Ishikawa (cell line): ENCODE measurements around the gene AP1S2.

Source experiments
- CEBPB ChIP-seq: IDR thresholded peaks from 2 replicates; pipeline ENCODE4 v1.6.1; 2012
- CREB1 ChIP-seq: IDR thresholded peaks from 2 replicates; pipeline ENCODE4 v1.6.1; 2012; ENCODE audit warnings: low read depth
- EGR1 ChIP-seq: IDR thresholded peaks from 2 replicates; pipeline ENCODE4 v1.6.1; 2012
- EP300 ChIP-seq: IDR thresholded peaks from 2 replicates; pipeline ENCODE4 v1.6.1; 2012; ENCODE audit warnings: borderline replicate concordance
- FOXM1 ChIP-seq: IDR thresholded peaks from 2 replicates; pipeline ENCODE4 v1.6.1; 2012; ENCODE audit warnings: low read depth, borderline replicate concordance
- MAX ChIP-seq: IDR thresholded peaks from 2 replicates; pipeline ENCODE4 v1.6.1; 2012
- NFIC ChIP-seq: IDR thresholded peaks from 2 replicates; pipeline ENCODE4 v1.6.1; 2012
- RAD21 ChIP-seq: IDR thresholded peaks from 2 replicates; pipeline ENCODE4 v1.6.1; 2012; ENCODE audit warnings: low read depth
- REST ChIP-seq: IDR thresholded peaks from 2 replicates; pipeline ENCODE4 v1.6.1; 2012; ENCODE audit warnings: low read depth, mild to moderate bottlenecking
- TAF1 ChIP-seq: IDR thresholded peaks from 2 replicates; pipeline ENCODE4 v1.6.1; 2012; ENCODE audit warnings: low read depth, mild to moderate bottlenecking
- TCF12 ChIP-seq: IDR thresholded peaks from 2 replicates; pipeline ENCODE4 v1.6.1; 2012; ENCODE audit warnings: low read depth
- TEAD4 ChIP-seq: IDR thresholded peaks from 2 replicates; pipeline ENCODE4 v1.6.1; 2012
- USF1 ChIP-seq: IDR thresholded peaks from 2 replicates; pipeline ENCODE4 v1.6.1; 2012
- YY1 ChIP-seq: IDR thresholded peaks from 2 replicates; pipeline ENCODE4 v1.6.1; 2012; ENCODE audit warnings: low read depth
- ZBTB7A ChIP-seq: IDR thresholded peaks from 2 replicates; pipeline ENCODE4 v1.6.1; 2012; ENCODE audit warnings: low read depth

Gene AP1S2

GRCh38 chrX:15790769-15791290 lies 63.8 kb downstream of the AP1S2 start:
- TF ChIP-seq CEBPB: no peak
- no peak for TF ChIP-seq USF1
- no peak for TF ChIP-seq TCF12
- no peak for TF ChIP-seq TAF1
- TF ChIP-seq FOXM1: no peak
- TF ChIP-seq CREB1: no peak
- TF ChIP-seq MAX: no peak
- TF ChIP-seq TEAD4: no peak
- TF ChIP-seq YY1: no peak
- TF ChIP-seq EP300: no peak
- TF ChIP-seq RAD21: no peak
- TF ChIP-seq NFIC: no peak
- no peak for TF ChIP-seq REST
- no peak for TF ChIP-seq ZBTB7A
- no peak for TF ChIP-seq EGR1

- peak; percentile 66 for TF ChIP-seq TAF1
- TF ChIP-seq TEAD4: no peak
- no peak for TF ChIP-seq FOXM1
- no peak for TF ChIP-seq EP300
- peak; percentile 57; the same call in 1 of the 2 replicates for TF ChIP-seq MAX
- TF ChIP-seq YY1: peak; percentile 89
Observed at GRCh38 chrX:15789979-15790768, 64.4 kb downstream of the AP1S2 start, which contains the start of gene ZRSR2. ZRSR2 (plus strand) TSS chrX:15790484; CDS start chrX:15790496, 12 bp downstream.

- TF ChIP-seq RAD21: no peak
- TF ChIP-seq USF1: no peak
- TF ChIP-seq FOXM1: no peak
Observed at GRCh38 chrX:15786915-15787314, 67.7 kb downstream of the AP1S2 start.

GRCh38 chrX:15785176-15785750 lies 69.3 kb downstream of the AP1S2 start:
- no peak for TF ChIP-seq CEBPB
- TF ChIP-seq TCF12: no peak
- no peak for TF ChIP-seq TEAD4
- no peak for TF ChIP-seq YY1
- no peak for TF ChIP-seq EGR1
- no peak for TF ChIP-seq CREB1
- no peak for TF ChIP-seq NFIC
- no peak for TF ChIP-seq USF1
- TF ChIP-seq EP300: no peak
- no peak for TF ChIP-seq RAD21
- no peak for TF ChIP-seq ZBTB7A
- TF ChIP-seq REST: no peak
- no peak for TF ChIP-seq FOXM1
- TF ChIP-seq MAX: no peak
- no peak for TF ChIP-seq TAF1

GRCh38 chrX:15781961-15782699 lies 72.5 kb downstream of the AP1S2 start:
- TF ChIP-seq CREB1: no peak
- no peak for TF ChIP-seq EGR1
- TF ChIP-seq TAF1: no peak
- TF ChIP-seq TCF12: no peak
- no peak for TF ChIP-seq ZBTB7A
- no peak for TF ChIP-seq YY1
- no peak for TF ChIP-seq REST
- TF ChIP-seq MAX: no peak
- TF ChIP-seq RAD21: no peak
- TF ChIP-seq USF1: no peak
- TF ChIP-seq FOXM1: no peak
- no peak for TF ChIP-seq EP300
- TF ChIP-seq TEAD4: no peak
- no peak for TF ChIP-seq CEBPB
